ENCODE results near the gene DLG1.
"Not testable (repeated sequence)": the region's sequence is repeated elsewhere in the genome, so short reads cannot be mapped to it uniquely, and the experiment has no call there.

The DLG1 gene

DNA sequence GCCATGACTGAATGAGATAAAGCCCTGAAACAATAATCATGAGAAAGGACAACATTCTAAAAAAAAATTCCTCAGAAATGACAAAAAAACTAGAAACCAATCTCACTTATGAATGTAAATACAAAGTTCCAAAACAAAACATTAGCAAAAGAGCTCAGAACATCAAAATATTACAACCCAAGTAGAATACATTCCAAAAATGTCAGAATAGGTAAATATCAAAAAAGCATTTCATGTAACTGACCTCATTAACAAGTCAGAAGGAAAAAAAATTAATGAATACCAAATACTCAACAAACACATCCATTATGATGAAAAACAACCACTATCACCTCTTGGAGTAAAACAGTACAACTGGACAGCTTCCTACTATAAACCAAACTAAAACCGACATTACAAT lies 93.1 kb downstream of the DLG1 start:
- H3K9me3 ChIP-seq (ENCODE audit: low read length), result no peaks in the 10 kb centered on the region
- H3K27me3 ChIP-seq (ENCODE audit: insufficient read depth, low read length), result no peaks in the 10 kb centered on the region
- H3K4me3 ChIP-seq (ENCODE audit: low read length), result no peak overlapping the region
- H3K36me3 ChIP-seq (ENCODE audit: insufficient read depth, low read length), result no peaks in the 10 kb centered on the region
- no peak overlapping the region for H2AFZ ChIP-seq (ENCODE audit: low read depth, low read length)
- no peaks in the 10 kb centered on the region for H3K4me1 ChIP-seq (ENCODE audit: insufficient read depth, low read length)

DNA sequence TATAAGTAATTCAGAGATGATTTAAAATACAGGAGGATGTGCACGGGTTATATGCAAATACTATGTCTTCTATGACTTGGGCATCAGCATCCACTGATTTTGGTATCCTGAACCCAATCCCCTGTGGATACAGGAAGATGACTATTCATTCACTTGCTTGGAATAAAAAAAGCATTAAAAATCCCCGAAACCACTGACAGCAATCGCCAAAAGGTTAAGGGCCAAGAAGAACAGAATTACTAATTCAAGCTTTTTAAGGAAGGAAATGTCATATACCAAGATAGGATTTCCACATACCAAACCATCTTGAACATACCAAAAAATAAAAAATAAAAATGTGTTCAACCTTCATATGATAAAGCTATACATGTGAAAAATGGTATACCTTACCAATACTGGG lies 93.7 kb downstream of the DLG1 start:
- no peaks in the 10 kb centered on the region for H3K36me3 ChIP-seq (ENCODE audit: insufficient read depth, low read length)
- no peaks in the 10 kb centered on the region for H3K27me3 ChIP-seq (ENCODE audit: insufficient read depth, low read length)
- H3K4me3 ChIP-seq (ENCODE audit: low read length), result no peak overlapping the region
- H3K4me1 ChIP-seq (ENCODE audit: insufficient read depth, low read length), result no peaks in the 10 kb centered on the region
- H2AFZ ChIP-seq (ENCODE audit: low read depth, low read length), result no peak overlapping the region
- H3K9me3 ChIP-seq (ENCODE audit: low read length), result no peaks in the 10 kb centered on the region

DNA sequence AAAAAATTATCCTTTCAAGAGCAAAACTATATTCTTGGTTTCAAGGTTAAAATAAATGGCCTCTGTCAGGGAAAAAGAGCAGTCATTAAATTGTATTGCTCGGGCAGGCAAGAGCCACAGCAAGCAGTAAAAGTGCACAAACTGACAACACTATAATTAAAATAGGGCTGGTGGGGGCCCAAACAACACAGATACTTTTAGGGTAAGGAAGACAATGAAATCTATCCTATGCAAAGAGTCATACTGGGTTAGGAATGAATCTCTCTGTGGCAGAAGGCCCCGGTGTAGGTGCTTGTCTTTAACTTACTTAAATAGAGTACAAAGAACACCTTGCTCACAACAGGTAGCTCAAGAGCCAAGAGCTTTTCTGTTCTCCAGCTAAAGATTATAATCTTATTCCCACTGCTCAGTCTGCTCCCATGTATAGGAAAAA lies 94.7 kb downstream of the DLG1 start:
- H3K27me3 ChIP-seq (ENCODE audit: insufficient read depth, low read length), result no peaks in the 10 kb centered on the region
- no peak overlapping the region for H3K4me3 ChIP-seq (ENCODE audit: low read length)
- no peaks in the 10 kb centered on the region for H3K4me1 ChIP-seq (ENCODE audit: insufficient read depth, low read length)
- H3K36me3 ChIP-seq (ENCODE audit: insufficient read depth, low read length), result no peaks in the 10 kb centered on the region
- no peaks in the 10 kb centered on the region for H3K9me3 ChIP-seq (ENCODE audit: low read length)
- H2AFZ ChIP-seq (ENCODE audit: low read depth, low read length), result no peak overlapping the region

DNA sequence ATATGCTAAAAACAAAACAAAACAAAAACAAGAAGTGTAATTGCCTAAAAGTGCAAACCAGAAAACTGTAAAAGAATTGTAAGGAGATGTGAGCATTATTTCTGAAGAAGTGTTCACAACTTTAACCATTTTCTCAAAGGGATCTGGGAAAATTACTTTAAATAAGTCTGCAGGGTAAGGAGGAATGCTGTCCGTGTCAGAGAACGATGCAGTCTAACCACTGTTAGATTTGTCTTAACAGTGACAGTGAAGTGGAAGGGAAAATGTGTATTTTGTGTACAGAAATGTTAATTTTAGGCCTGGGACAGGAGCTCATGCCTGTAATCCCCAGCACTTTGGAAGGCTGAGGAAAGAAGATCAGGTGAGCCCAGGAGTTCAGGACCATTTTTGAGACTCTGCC lies 95.7 kb downstream of the DLG1 start:
- no peak overlapping the region for H2AFZ ChIP-seq (ENCODE audit: low read depth, low read length)
- no peaks in the 10 kb centered on the region for H3K9me3 ChIP-seq (ENCODE audit: low read length)
- no peak overlapping the region for H3K4me3 ChIP-seq (ENCODE audit: low read length)
- H3K36me3 ChIP-seq (ENCODE audit: insufficient read depth, low read length), result no peaks in the 10 kb centered on the region
- no peaks in the 10 kb centered on the region for H3K27me3 ChIP-seq (ENCODE audit: insufficient read depth, low read length)
- H3K4me1 ChIP-seq (ENCODE audit: insufficient read depth, low read length), result no peaks in the 10 kb centered on the region

DNA sequence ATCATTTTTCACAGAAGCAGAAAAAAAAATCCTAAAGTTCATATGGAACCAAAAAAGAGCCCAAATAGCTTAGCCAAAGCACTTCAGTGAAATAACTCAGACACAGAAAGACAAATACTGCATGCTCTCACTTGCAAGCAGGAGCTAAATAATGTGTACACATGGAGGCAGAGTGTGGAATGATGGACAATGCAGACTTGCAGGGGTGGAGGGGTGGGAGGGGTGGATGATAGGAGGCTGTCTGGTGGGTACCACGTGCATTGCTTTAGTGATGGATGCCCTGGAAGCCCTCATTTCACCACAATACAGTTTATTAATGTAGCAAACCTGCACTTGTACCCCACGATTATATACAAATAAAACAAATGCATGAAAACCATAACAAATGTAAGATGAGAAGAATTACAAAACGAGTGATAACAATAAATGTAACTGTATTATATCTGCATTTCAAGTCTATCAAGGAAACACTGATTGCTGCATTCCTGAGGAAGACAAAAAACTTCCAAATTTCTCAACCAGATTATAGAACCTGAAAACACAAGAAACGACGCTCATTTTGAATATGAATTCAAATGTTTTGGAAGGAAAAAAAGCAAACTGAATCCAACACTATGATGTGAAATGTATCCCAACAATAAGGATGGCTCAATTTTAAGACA lies 96.5 kb downstream of the DLG1 start:
- Histone ChIP-seq H3K27me3 (ENCODE audit: insufficient read depth, low read length) (no peaks in the 10 kb centered on the region), H3K9me3 (ENCODE audit: low read length) (no peaks in the 10 kb centered on the region), H3K4me3 (ENCODE audit: low read length) (no peak overlapping the region), H2AFZ (ENCODE audit: low read depth, low read length) (no peak overlapping the region), H3K36me3 (ENCODE audit: insufficient read depth, low read length) (no peaks in the 10 kb centered on the region), H3K4me1 (ENCODE audit: insufficient read depth, low read length) (no peaks in the 10 kb centered on the region)

DNA sequence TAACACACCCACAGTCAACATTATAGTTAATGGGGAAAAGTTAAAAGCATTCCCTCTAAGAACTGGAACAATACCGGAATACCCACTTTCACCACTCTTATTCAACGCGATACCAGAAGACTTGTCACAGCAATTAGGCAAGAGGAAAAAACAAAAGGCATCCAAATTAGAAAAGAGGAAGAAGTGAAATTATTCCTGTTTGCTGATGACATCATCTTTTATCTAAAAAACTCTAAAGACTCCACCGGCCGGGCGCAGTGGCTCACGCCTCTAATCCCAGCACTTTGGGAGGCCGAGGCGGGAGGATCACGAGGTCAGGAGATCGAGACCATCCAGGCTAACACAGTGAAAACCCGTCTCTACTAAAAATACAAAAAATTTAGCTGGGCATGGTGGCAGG lies 97.6 kb downstream of the DLG1 start:
- not testable (repeated sequence) for H3K9me3 ChIP-seq (ENCODE audit: low read length); H3K36me3 ChIP-seq (ENCODE audit: insufficient read depth, low read length); H3K27me3 ChIP-seq (ENCODE audit: insufficient read depth, low read length); H2AFZ ChIP-seq (ENCODE audit: low read depth, low read length); H3K4me3 ChIP-seq (ENCODE audit: low read length); H3K4me1 ChIP-seq (ENCODE audit: insufficient read depth, low read length)

DNA sequence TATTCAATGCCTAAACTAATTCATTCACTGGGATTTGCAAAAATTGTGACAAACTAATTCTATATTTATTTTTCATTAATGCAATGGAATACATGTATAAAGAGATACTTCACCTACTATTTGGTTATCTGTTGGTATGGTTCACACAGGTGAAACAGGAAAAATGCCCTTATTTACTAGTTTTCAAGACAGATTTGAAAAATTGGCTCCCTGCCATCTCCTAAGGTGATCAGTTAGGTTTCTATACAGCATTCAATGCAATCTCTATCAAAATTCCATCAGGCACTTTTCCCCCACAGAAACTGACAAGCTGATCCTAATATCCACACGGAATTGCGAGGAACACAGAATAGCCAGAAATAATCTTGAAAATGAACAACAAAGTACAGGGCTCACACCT lies 101.1 kb downstream of the DLG1 start:
- Histone ChIP-seq H3K4me1 (ENCODE audit: insufficient read depth, low read length) (no peaks in the 10 kb centered on the region), H3K36me3 (ENCODE audit: insufficient read depth, low read length) (peaks cover 6% of the 10 kb centered on the region), H3K9me3 (ENCODE audit: low read length) (peaks cover 4% of the 10 kb centered on the region), H2AFZ (ENCODE audit: low read depth, low read length) (no peak overlapping the region), H3K27me3 (ENCODE audit: insufficient read depth, low read length) (no peaks in the 10 kb centered on the region), H3K4me3 (ENCODE audit: low read length) (no peak overlapping the region)

DNA sequence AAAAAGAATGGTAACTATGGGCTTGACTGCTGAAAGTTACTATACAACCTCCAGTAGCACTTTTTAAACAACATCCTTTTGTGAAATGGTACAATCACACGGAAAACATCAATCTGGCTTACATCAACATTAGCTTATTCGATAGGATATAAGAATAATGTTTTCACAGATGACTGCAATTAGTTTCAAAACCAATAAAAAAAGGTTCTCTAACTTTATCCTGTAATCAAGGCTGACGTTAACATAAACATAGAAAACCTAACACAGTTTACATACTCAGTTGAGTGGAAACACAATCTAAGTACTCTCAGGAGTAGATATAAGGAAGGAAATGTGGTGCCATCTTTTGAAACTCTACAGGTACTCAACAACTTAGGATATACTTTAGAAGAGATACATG lies 102.2 kb downstream of the DLG1 start:
- Histone ChIP-seq H2AFZ (ENCODE audit: low read depth, low read length) (no peak overlapping the region), H3K36me3 (ENCODE audit: insufficient read depth, low read length) (peaks cover 6% of the 10 kb centered on the region), H3K27me3 (ENCODE audit: insufficient read depth, low read length) (no peaks in the 10 kb centered on the region), H3K4me3 (ENCODE audit: low read length) (no peak overlapping the region), H3K4me1 (ENCODE audit: insufficient read depth, low read length) (no peaks in the 10 kb centered on the region), H3K9me3 (ENCODE audit: low read length) (peaks cover 4% of the 10 kb centered on the region)

DNA sequence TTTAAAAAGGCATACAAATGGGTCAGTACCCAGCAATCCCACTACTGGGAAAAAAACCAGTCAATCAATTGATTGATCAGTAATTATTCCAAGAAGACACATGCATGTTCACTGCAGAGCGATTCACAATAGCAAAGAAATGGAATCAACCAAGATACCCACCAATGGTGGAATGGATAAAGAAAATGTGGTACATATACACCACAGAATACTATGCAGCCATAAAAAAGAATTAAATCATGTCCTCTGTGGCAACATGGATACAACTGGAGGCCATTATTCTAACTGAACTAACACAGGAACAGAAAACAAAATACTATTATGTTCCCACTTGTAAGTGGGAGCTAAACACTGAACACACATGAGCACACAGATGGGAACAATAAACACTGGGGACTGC lies 103.1 kb downstream of the DLG1 start:
- Histone ChIP-seq H3K4me1 (ENCODE audit: insufficient read depth, low read length) (no peaks in the 10 kb centered on the region), H3K4me3 (ENCODE audit: low read length) (no peak overlapping the region), H2AFZ (ENCODE audit: low read depth, low read length) (no peak overlapping the region), H3K36me3 (ENCODE audit: insufficient read depth, low read length) (peaks cover 9% of the 10 kb centered on the region), H3K9me3 (ENCODE audit: low read length) (peaks cover 4% of the 10 kb centered on the region), H3K27me3 (ENCODE audit: insufficient read depth, low read length) (no peaks in the 10 kb centered on the region)

DNA sequence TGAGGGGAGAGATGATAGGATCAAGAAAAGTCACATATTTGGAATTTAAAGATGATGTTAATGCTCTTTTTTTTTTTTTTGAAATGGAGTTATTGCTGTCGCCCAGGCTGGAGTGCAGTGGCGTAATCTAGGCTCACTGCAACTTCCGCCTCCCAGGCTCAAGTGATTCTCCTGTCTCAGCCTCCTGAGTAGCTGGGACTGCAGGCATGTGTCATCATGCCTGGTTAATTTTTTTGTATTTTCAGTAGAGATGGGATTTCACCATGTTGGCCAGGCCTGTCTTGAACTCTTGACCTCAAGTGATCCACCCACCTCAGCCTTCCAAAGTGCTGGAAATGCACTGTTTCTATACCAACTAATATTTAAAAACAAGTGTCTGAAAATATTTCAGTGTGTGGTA lies 104.7 kb downstream of the DLG1 start:
- H3K36me3 ChIP-seq (ENCODE audit: insufficient read depth, low read length); H3K27me3 ChIP-seq (ENCODE audit: insufficient read depth, low read length); H3K9me3 ChIP-seq (ENCODE audit: low read length); H3K4me3 ChIP-seq (ENCODE audit: low read length); H2AFZ ChIP-seq (ENCODE audit: low read depth, low read length); H3K4me1 ChIP-seq (ENCODE audit: insufficient read depth, low read length): not testable (repeated sequence)

DNA sequence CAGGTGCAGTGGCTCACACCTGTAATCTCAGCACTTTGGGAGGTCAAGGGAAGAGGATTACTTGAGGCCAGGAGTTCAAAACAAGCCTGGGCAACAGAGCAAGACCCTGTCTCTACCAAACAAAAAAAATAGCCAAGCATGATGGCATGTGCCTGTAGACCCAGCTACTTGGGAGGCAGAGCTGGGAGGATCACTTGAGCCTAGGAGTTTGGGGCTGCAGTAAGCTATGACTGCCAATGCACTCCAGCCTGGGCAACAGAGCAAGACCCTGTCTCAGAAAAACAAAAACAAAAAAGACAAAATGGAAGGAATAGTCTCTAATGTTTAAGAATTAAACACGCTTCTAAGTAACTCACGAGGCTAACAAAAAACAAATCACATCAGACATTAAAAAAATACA lies 106.5 kb downstream of the DLG1 start:
- H3K4me1 ChIP-seq (ENCODE audit: insufficient read depth, low read length), result peaks cover 6% of the 10 kb centered on the region
- H2AFZ ChIP-seq (ENCODE audit: low read depth, low read length), result no peak overlapping the region
- no peak overlapping the region for H3K4me3 ChIP-seq (ENCODE audit: low read length)
- H3K27me3 ChIP-seq (ENCODE audit: insufficient read depth, low read length), result no peaks in the 10 kb centered on the region
- H3K9me3 ChIP-seq (ENCODE audit: low read length), result peaks cover 4% of the 10 kb centered on the region
- peaks cover 9% of the 10 kb centered on the region for H3K36me3 ChIP-seq (ENCODE audit: insufficient read depth, low read length)

DNA sequence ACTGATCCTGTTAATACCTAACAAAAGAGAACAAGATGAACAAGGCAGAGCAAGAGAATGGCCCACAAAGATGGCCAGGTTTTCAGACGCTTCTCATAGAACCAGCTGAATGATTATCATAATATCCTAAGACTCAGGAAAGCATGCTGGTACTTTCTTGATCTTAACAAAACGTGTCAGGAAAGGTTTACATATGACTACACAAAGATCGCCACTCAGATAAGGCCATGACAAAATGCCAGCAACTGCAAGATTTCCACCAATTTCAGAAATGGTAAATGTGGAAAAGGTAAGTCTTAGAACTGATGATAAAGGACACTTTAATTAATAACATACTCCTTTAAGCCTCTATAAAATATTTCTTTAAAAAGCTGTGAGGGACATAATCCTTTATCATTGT lies 108.8 kb downstream of the DLG1 start:
- Histone ChIP-seq H3K36me3 (ENCODE audit: insufficient read depth, low read length) (peaks cover 9% of the 10 kb centered on the region), H3K4me3 (ENCODE audit: low read length) (no peak overlapping the region), H3K27me3 (ENCODE audit: insufficient read depth, low read length) (no peaks in the 10 kb centered on the region), H3K4me1 (ENCODE audit: insufficient read depth, low read length) (peaks cover 6% of the 10 kb centered on the region), H3K9me3 (ENCODE audit: low read length) (peaks cover 2% of the 10 kb centered on the region), H2AFZ (ENCODE audit: low read depth, low read length) (no peak overlapping the region)

DNA sequence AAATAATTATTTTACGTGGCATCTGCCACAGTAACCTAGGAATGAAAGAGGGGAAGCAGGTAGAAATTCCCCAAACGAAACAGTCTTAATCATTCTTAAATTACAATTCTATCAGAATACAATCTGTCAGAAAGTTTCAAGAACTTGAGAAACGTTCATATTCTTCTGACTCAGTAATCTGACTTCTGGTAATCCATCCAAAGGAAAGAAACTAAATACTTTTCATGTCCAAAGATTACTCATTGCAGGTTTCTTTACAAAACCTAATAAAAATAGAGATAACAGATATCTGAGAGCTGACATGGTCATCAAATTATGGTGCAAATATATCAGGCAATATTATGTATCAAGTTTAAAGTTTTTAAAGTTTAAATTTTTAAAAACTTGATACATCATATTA lies 109.4 kb downstream of the DLG1 start:
- Histone ChIP-seq H3K9me3 (ENCODE audit: low read length) (no peaks in the 10 kb centered on the region), H2AFZ (ENCODE audit: low read depth, low read length) (no peak overlapping the region), H3K4me1 (ENCODE audit: insufficient read depth, low read length) (peaks cover 6% of the 10 kb centered on the region), H3K27me3 (ENCODE audit: insufficient read depth, low read length) (no peaks in the 10 kb centered on the region), H3K36me3 (ENCODE audit: insufficient read depth, low read length) (peaks cover 7% of the 10 kb centered on the region), H3K4me3 (ENCODE audit: low read length) (no peak overlapping the region)

DNA sequence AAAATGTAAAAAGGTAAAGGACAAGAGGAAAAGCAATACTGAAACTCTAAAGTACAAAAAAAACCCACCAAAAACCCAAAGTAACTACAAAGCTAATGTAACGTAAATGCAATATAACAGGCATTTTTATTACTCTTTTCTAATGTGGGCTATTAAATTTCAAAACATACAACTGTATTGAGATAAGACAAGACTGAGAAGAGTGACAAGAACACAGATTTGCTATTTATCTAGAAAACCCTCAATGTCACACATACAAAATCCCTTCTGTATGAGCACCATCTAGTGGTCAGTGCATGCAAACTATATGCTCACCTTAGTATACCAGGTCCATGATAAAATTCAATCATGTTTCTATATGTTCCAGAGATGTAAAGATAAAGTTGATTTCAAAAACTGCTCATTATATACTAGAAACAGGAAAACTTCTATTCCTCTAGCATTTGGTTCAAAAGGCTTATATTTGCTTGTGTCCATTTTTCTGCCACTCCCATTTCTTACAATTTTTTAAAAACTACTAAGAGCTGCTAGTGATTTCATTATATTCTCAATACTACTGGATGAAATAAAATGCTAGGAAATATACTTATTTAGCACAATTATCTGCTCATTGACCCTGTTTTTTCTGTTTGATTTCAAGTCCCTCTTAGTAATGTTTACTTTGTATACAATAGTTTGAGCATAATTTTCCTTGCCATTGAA lies 111.4 kb downstream of the DLG1 start:
- H3K4me1 ChIP-seq (ENCODE audit: insufficient read depth, low read length), result peaks cover 6% of the 10 kb centered on the region
- H3K27me3 ChIP-seq (ENCODE audit: insufficient read depth, low read length), result no peaks in the 10 kb centered on the region
- H2AFZ ChIP-seq (ENCODE audit: low read depth, low read length), result no peak overlapping the region
- peaks cover 3% of the 10 kb centered on the region for H3K36me3 ChIP-seq (ENCODE audit: insufficient read depth, low read length)
- no peaks in the 10 kb centered on the region for H3K9me3 ChIP-seq (ENCODE audit: low read length)
- no peak overlapping the region for H3K4me3 ChIP-seq (ENCODE audit: low read length)
